ENCODE measurements around the gene MAP7D2.

MAP7D2 gene

DNA sequence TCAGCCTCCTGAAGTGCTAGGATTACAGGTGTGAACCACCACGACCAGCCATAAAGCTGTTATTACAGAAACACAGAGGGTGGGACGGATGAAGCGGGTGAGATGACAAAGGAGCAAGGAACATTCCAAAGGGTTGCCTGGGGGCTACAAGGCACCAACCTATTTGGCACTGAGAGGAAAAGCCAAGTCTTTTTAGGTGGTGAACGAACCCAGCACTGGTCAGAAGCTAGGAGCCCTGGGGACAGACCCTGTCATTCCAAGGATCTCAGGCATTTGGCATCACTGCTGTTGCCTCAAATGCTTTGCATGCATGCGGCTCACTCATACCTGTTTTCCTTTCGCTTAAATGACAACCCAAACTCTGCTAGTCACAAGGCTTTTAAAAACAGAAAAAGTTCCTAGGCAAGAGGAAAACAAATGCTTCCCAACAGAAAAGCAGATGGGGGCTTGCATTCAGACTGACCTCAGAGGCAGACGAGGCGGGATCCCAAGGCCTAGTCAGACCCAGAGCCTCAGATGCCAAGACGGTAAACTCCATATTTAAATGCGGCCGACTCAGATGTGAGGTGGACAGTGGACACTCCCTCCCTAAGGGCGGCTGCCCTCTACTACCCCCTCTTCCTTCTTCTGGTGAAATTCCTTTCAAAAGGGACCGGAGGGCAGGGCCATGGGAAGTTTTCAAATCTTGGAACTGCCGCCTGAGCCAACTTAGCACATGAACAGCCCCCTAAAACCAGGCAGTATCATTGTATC is 4.5 kb downstream of the MAP7D2 start:
- no peak for FAIRE-seq

DNA sequence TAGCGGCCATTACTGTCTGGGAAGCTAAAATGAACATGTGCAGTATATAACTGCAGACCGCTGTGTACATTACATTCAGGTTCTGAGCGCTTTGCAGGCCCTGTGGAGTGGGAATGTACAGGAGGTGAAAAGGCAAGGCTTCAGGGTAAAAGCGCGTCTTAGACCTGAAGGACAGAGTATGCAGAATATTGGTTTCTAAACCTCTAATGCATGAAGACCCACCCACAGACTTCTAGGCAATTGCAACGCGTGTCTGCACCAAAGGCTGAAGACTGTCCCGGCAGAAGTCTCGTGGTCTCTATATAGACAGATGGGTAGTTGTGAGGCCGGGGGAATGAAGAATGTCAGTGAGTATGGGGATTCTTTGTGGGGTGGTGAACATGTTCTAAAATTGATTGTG is 5.4 kb downstream of the MAP7D2 start:
- FAIRE-seq: no peak

- FAIRE-seq: no peak
These were observed 14.6 kb downstream of the MAP7D2 start for GRCh38 chrX:20101934-20102581.

GRCh38 chrX:20091499-20091898 is 25.2 kb downstream of the MAP7D2 start:
- no peak for FAIRE-seq

DNA sequence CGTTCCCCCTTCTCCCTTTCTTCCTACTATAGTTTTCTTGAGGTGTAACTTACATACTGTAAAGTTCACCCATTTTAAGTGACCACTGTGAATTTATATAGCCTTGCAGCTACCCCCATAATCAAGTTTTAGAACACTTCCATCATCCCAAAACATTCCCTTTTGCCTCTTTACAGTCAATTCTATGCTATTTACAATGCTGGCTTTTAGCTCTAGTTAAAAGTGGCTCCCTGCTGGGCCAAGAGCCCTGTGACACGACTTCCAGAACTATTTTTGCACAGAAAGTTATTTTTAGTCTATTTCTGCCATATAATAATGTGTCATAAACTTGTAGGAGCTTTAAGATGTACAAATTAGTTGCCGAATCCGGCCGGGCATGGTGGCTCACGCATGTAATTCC is 26.9 kb downstream of the MAP7D2 start:
- FAIRE-seq: no peak

DNA sequence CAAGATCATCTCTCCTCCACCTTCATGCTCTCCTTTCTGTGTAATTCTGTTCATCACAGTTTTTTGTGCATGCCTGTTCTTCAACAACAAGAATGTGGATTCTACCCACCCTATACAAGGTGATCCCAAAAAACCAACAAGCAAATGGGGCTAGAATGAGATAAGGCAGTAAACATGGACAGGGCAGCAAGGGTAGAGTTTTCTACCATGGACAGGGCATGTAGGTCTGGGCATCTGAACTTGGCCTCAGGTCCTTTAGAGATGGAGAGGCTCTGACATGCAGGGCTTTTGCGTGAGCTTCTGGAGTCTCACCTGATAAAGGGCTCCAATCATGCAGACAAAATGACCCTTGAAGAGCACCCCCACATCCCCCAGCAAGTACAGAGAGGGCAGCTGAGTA is 36.4 kb downstream of the MAP7D2 start:
- no peak for FAIRE-seq

DNA sequence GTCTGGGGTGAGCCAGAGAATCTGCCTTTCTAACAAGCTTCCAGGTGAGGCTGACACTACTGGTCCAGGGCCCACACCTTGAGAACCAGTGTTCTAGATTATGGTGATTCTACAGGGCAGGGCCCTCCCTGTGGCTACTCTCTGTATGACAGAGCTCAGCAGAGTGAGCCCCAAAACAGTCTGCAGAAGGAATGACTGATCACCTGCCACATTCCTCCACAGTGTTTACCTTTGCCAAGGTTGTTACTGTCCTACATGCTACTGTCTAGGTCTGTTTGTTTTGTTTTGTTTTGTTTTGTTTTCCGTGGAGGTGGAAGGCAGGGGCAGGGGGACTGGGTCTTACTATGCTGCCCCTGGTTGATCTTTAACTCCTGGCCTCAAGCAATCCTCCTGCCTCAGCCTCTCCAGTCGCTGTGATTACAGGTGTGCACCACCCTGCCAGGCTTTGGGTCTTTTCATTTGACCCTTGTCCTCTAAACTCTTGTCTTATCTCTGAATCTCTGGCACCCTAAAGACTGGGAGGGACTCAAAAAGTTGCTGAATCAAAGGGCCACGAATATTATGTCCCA is 45.1 kb downstream of the MAP7D2 start:
- FAIRE-seq: no peak

DNA sequence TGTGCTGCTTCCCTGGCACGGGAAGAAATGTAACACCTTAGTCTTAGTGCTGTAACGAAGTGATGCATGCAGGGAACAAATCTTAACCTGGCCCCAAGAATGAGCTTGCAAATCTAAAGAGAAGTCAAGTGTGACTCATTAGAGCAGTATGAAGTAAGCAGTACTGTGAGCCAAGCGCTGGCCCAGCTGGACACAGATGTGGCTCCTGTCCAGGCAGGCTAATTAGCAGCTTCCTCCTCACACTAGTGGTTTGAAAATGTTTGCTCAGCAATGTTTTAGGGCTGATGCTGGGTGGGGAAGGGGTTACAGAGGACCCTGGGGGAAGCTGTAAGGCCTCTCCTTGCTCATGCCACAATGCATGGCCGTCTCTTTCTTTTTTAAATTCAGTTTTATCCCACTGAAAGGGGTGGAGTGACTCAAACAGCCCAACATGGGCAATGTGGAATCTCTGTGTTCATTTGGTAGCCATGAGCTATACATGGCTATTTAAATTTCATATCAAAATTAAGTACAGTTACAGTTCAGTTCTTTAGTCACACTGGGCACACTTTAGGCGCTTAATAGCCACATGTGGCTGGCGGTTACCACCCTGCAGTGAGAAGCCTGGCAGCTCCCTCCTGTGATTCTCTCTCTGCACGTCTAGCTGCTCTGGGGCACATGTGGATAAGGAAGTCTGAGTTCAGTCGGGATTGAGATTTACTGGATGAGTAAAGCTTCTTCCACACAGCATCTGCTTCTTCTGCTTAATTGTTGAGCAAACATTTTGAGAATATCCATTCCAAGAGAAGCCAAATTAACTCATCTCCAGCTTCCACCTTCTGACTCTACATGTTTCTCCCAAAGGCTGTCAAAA is 48.8 kb downstream of the MAP7D2 start:
- no peak for FAIRE-seq

- FAIRE-seq: peak; percentile 81
These were observed 49.6 kb downstream of the MAP7D2 start for GRCh38 chrX:20066968-20067708.

- FAIRE-seq: no peak
These were observed 52.9 kb downstream of the MAP7D2 start for GRCh38 chrX:20063716-20064351.

GRCh38 chrX:20063153-20063552 is 53.6 kb downstream of the MAP7D2 start:
- FAIRE-seq: no peak

- FAIRE-seq: no peak
These were observed 54.9 kb downstream of the MAP7D2 start for GRCh38 chrX:20061855-20062254.

DNA sequence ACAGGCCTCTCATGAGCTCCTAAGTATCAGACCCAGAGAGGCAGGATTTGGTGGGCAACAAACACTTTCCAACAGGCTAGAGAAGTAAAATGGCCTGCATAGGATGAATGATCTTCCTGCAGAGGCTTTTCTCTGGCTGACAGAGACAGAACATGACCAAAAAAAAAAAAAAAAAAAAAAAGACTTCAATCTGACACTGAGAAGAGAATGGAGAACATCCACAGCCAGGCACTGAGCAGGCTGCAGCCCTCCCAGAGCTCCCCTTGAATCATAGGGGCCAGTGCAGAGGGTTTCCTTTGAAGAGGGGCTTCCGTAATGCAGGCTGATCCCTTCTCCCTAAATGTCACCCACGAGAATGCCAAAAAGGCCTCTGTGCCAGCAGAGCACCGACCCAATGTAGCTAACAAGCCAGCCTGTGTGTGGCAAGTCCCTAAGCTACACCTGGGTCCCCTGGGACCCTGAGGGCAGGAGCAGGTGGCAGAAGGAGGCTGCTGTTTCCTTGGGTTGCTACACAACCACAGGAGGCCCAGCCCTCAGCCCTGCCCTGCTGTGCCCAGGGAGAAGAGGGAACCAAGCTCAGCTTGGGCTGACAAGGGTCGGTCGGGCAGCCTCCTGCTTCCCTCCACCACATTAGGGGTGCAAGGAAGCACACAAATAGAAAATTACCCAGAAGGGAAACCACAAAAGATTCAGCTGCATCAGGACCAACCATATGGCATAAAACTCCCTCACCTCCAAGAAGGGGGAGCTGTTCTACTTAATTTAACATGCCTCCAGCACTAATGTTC is 55.6 kb downstream of the MAP7D2 start:
- no peak for FAIRE-seq

DNA sequence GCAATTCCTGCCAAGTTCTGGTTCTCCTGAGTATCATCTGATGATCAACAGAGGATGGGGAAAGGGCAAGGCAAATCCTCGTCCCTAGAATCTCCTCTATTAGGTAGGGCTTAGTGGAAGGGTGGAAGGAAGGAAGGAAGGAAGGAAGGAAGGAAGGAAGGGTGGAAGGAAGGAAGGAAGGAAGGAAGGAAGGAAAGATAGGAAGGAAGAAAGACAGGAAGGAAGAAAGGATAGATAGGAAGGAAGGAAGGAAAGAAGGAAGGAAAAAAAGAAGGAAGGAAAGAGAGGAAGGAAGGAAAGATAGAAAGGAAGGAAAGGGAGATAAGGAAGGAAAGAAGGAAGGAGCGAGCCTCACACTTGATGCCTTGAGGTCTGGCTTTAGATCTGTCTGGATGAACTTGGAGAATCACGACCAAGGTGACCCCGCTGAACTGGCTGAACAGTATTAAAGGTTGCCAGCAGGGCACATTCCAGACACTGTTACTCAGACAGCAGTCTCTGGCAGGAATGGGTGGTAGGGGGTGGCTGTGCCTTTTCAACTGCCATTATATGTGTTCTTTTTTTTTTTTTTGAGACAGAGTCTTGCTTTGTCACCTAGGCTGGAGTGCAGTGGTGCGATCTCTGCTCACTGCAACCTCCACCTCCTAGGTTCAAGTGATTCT is 57.1 kb downstream of the MAP7D2 start:
- no peak for FAIRE-seq

DNA sequence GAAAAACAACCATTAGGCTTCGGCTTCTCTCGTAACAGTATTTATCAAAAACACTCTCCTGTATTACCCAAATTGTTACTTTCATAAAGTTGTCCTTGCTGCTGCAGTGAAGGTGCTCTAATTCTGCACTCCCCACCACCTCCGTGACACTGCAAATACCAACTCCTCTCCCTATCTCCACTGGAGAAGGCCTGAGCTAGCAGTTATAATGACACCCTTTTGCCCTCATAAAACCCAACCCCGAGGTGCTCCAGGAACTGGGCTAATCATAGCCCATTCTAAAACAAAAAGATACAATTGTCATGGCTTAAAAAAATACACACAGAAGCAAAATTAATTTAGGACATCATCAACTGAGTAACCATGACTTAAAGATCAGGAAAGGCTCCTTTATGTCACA is 59.2 kb downstream of the MAP7D2 start:
- no peak for FAIRE-seq

- FAIRE-seq: no peak
These were observed 60.0 kb downstream of the MAP7D2 start for GRCh38 chrX:20056704-20057103.

GRCh38 chrX:20053537-20053936 is 63.2 kb downstream of the MAP7D2 start:
- no peak for FAIRE-seq

DNA sequence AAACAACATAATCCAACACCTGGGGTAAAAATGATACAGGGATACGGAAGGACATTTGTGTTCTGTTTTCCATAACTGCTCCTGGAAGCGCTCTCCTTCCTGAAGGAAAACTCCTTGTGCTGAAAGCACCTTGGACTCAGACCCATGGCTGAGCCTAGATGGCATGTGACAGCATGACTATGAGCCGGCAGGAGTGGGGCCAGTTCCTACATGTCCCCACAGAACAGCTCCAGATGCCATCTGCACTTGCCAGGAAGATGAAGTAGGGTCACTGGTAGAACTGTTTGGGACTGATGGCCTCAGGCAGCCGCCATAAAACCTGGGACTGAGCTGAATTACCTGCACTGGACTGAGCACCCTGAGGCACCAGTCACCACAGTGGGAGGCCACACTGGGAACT is 69.8 kb downstream of the MAP7D2 start:
- no peak for FAIRE-seq

DNA sequence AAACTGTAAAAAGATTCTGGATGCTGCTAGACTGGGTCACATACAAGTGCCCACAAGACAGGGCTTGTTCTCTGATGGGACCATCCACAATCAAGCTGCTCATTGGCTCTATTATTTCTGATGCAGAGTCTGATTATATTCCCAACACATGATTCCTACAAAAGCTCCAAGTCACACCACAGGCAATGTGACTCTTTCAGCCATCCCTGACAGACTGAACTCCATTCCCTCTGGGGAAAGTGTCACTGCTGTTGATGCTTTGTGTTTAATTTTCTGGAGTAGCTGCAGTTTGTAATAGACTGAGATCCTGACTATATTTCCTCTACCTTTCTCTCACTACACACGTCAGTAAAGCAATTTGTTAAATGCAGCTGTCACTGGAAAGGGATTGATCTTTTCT is 70.5 kb downstream of the MAP7D2 start:
- no peak for FAIRE-seq

DNA sequence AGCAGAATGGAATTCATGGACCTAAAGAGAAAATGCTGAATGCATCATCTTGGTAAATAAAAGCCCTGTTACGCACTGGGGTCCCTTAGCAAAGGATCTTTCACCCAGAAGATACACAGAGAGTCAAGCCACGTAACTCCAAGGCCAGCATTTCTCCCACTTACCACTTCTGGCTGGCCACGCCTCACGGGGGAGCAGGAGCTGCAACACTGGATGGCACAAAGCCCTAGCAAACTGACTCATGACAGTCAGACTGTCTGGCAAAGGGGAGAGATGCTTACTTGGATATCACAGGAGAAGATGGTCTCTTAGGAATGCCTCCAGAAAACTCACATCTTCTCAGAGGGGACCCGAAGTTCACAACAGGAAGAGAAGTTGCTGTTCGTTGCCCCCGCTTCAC is 74.5 kb downstream of the MAP7D2 start:
- FAIRE-seq: no peak

GRCh38 chrX:20038966-20039365 is 77.7 kb downstream of the MAP7D2 start:
- FAIRE-seq: no peak

All from colon (tissue), 2 donors.